Activated CD4-positive, alpha-beta T cell treated with anti-CD3 and anti-CD28 coated beads, Interleukin-2, amount 10 ng/mL, durations not matched to agents 24 days and 14 days (primary cell): ENCODE data around the gene PDE1C. TPM values are rescaled to one million over a fixed set of nuclear protein-coding genes. Genes with fewer than 3 reads are reported as not detected.
"Not testable (repeated sequence)": the region's sequence is repeated elsewhere in the genome, so short reads cannot be mapped to it uniquely, and the experiment has no call there.

Source experiments
- DNase-seq: peaks from one replicate; pipeline ENCODE4 v3.0.0; 2022
- H3K27ac Mint-ChIP-seq: one replicate; pipeline ENCODE4 v1.8.0; 2022; ENCODE audit warnings: mild to moderate bottlenecking, mixed read lengths
- H3K27me3 Mint-ChIP-seq: one replicate; pipeline ENCODE4 v1.8.0; 2022; ENCODE audit warnings: mixed read lengths
- H3K36me3 Mint-ChIP-seq: one replicate; pipeline ENCODE4 v1.8.0; 2022; ENCODE audit warnings: low read depth, mild to moderate bottlenecking, mixed read lengths
- H3K4me1 Mint-ChIP-seq: one replicate; pipeline ENCODE4 v1.8.0; 2021; ENCODE audit warnings: mixed read lengths
- H3K4me3 Mint-ChIP-seq: one replicate; pipeline ENCODE4 v1.8.0; 2022; ENCODE audit warnings: mild to moderate bottlenecking, moderate library complexity, mixed read lengths
- H3K9me3 Mint-ChIP-seq: one replicate; pipeline ENCODE4 v1.8.0; 2021; ENCODE audit warnings: mixed read lengths
- intact Hi-C: fragments of 100-400 bp; cut with micrococcal nuclease; formaldehyde crosslinking; loops from one replicate; pipeline ENCODE4 v1.15.1; 2023
- total RNA-seq: library from RNA; stranded (reverse); gene quantifications from 2 replicates; pipeline ENCODE4 v1.2.3, GENCODE V29; 2022

PDE1C gene
- total RNA-seq, 1 donor from 2014 or later = not detected

DNA sequence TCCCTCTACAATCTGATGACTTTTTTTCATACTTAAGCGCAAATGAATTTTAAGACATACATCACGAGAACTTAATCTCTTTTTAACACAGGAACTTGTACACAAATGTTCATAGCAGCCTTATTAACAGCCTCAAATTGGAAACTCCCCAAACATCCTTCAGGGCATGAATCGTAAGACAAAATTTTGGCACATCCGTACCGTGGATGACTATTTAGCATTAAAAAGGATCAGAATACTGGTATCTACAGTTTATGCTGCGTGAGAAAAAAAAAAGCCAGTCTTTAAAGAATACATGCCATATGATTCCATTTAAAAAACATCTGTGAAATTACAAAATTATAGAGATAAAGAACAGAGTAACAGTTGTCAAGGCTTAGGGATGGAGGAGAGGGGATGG is 46.8 kb downstream of the PDE1C start:
- intact Hi-C loops = no loop called here
- no peak overlapping the region for H3K27ac Mint-ChIP-seq
- H3K4me3 Mint-ChIP-seq = no peak overlapping the region
- no peak for DNase-seq
- no peaks in the 10 kb centered on the region for H3K27me3 Mint-ChIP-seq
- peaks cover 4% of the 10 kb centered on the region for H3K9me3 Mint-ChIP-seq
- H3K4me1 Mint-ChIP-seq = no peaks in the 10 kb centered on the region
- H3K36me3 Mint-ChIP-seq = no peaks in the 10 kb centered on the region

DNA sequence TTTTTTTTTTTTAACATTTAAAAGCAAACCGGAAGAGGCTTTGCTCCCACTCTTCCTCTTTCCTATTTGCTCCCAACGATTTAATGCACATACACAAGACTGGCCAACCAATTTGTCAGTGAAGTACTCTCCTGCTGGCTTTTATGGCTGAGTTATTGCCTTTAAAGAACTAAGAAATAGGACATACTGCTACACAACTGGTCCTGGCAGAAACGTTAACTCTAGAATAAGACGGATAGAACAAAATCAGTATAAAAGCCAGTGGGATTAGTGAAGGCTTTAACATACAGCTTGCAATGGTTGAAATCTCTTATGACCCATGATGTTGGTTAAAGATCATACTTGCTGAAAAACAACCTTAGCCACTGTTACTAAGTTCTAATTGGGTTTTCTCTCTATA is 47.2 kb downstream of the PDE1C start:
- DNase-seq = no peak
- H3K27ac Mint-ChIP-seq = no peak overlapping the region
- intact Hi-C loops = no loop called here
- H3K36me3 Mint-ChIP-seq = no peaks in the 10 kb centered on the region
- no peaks in the 10 kb centered on the region for H3K4me1 Mint-ChIP-seq
- no peak overlapping the region for H3K4me3 Mint-ChIP-seq
- H3K27me3 Mint-ChIP-seq = no peaks in the 10 kb centered on the region
- peaks cover 4% of the 10 kb centered on the region for H3K9me3 Mint-ChIP-seq

DNA sequence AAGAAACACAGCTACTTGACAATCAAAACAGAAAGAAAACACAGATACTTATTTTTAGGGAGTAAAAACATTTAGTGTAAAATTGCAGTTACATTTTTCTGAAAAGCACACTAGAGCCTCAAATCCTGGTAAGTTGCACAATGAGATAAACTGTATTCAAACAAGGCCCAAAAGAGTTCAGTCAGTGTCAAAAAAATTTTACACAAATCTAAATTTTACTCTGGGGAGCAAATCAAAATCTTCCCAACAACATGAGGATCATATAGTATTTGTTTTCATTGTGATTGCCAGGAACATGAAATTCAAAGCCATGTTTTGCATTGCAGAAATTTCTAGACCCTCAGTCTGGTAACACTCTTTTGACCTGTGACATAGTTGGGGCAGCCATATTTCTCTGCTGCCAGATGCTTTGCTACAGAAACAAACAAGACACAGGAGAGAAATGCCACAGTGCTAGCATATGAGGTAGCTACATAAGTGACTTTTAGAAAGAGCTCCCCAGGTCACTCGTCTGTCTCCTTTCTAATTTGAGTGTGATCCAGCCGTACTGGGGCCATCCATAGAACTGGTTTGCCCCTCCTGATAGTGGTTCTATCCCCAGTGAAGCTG is 49.6 kb downstream of the PDE1C start:
- Mint-ChIP-seq H3K27ac (no peak overlapping the region), H3K36me3 (no peaks in the 10 kb centered on the region)

DNA sequence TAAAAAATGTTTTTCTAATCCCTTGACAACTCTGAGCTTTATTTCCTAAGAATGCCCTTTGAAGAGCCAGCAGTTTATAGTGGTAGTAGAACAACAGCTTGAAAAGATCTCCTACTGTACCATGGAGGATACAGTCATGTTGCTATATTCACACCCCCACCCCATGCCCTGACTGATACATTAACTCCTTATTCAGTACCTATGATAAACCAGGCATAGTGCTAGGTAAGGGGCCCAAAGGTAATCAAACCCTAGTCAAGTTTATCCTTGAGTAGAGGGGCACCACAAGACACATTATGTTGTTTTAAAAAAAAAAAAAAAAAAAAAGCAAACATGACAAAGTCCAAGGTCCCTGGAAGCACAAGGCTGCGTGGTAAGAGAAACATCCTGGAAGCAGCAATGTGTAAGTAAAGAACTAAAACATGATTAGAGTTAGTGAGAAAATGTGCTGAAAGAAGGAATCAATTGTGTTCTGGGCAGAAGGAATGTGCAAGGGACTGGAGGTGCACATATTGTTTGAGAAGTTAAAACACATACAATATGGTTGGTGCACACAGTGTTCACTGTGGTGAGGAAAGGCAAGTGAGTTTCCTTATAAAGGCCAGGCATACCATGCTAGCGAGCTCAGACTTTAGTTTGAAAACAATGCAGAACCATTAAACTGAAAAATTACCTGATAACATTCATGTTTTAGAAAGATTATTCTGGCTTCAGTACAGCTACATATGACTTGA is 51.2 kb downstream of the PDE1C start:
- H3K9me3 Mint-ChIP-seq = peaks cover 3% of the 10 kb centered on the region
- no peak overlapping the region for H3K4me3 Mint-ChIP-seq

More for the DNA sequence above, 49.6 kb downstream of the PDE1C start:
- H3K4me3 Mint-ChIP-seq = no peak overlapping the region
- H3K27me3 Mint-ChIP-seq = no peaks in the 10 kb centered on the region
- DNase-seq = no peak
- intact Hi-C loops = no loop called here
- H3K4me1 Mint-ChIP-seq = no peaks in the 10 kb centered on the region
- H3K9me3 Mint-ChIP-seq = no peaks in the 10 kb centered on the region

DNA sequence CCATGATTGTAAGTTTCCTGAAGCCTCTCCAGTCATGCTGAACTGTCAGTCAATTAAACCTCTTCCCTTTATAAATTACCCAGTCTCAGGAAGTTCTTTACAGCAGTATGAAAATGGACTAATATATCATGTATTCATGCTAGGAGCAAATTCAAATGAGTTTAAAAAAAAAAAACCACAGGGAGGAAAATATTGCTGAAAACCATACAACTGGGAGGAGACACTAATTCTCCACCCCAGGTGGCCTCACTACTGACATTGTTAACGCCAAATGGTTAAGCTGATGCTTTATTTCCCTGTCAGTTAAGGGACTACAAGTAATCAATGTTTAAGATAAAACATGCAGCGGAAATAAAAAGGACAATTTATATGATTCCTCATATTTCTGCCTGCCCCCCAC is 55.1 kb downstream of the PDE1C start:
- intact Hi-C loops = no loop called here
- peaks cover 3% of the 10 kb centered on the region for H3K9me3 Mint-ChIP-seq
- H3K4me3 Mint-ChIP-seq = no peak overlapping the region
- no peaks in the 10 kb centered on the region for H3K36me3 Mint-ChIP-seq
- no peaks in the 10 kb centered on the region for H3K27me3 Mint-ChIP-seq
- DNase-seq = no peak
- no peaks in the 10 kb centered on the region for H3K4me1 Mint-ChIP-seq
- no peak overlapping the region for H3K27ac Mint-ChIP-seq

More for the DNA sequence above, 51.2 kb downstream of the PDE1C start:
- intact Hi-C loops = no loop called here
- Mint-ChIP-seq H3K36me3 (no peaks in the 10 kb centered on the region), H3K27me3 (no peaks in the 10 kb centered on the region), H3K4me1 (no peaks in the 10 kb centered on the region), H3K27ac (no peak overlapping the region)
- DNase-seq = no peak

DNA sequence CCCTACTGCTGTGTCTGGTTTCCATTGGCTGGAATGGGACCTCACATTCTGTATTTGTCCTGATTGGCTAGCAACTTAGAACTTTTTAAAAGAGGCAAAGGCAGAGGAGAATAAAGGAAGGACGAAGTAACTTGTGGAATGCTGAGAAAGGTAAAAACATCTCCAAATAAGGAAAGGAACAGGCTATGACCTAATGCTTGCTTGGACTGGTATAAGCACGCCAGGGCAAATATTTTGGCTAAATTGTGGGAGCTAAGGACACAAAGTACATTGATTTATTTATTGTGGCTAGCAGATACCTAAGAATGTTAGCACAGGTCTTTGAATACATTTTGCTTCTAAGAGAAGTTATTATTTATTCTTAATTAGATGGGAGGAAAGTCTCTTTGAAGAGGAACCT is 56.7 kb downstream of the PDE1C start:
- H3K4me1 Mint-ChIP-seq, H3K27ac Mint-ChIP-seq, H3K36me3 Mint-ChIP-seq, DNase-seq, H3K9me3 Mint-ChIP-seq, H3K4me3 Mint-ChIP-seq, intact Hi-C loops, H3K27me3 Mint-ChIP-seq: not testable (repeated sequence)

DNA sequence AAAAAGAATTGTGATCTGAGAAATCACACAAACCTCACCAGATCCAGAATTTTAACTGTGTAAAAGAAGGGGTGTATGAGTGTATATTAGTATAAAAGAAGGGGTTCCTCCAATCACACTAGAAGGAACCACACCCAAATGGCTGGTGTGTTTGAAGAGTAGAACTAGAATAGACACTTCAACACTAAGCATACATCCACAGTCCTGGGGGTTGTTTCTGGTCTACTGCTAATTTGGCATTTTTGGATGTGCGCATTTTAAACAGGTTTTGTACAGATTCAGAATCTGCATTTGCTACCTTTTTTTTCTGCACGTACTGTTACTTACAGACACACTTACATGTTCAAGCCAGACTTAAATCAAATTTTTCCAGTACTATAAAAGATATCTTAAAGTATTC is 64.6 kb downstream of the PDE1C start:
- H3K36me3 Mint-ChIP-seq = no peaks in the 10 kb centered on the region
- no peak overlapping the region for H3K4me3 Mint-ChIP-seq
- DNase-seq = no peak
- intact Hi-C loops = no loop called here
- H3K9me3 Mint-ChIP-seq = peaks cover 7% of the 10 kb centered on the region
- H3K4me1 Mint-ChIP-seq = no peaks in the 10 kb centered on the region
- no peaks in the 10 kb centered on the region for H3K27me3 Mint-ChIP-seq
- H3K27ac Mint-ChIP-seq = no peak overlapping the region

DNA sequence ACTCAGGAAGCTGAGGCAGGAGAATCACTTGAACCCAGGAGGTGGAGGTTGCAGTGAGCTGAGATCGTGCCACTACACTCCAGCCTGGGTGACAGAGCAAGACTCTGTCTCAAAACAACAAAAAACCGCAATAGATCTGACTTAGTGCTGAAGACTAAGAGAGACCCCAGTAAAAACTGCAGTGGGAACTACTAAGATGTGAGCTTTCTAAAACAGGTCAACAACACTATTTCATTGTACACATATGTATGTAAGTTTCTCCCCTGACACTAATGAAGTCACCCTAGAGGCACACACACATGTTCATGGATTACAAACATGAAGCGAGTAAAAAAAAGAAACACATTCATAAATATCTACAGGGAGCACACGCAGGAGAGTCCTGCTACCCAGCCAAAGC is 68.3 kb downstream of the PDE1C start:
- Mint-ChIP-seq H3K4me3 (no peak overlapping the region), H3K4me1 (no peaks in the 10 kb centered on the region), H3K9me3 (peaks cover 7% of the 10 kb centered on the region), H3K27me3 (no peaks in the 10 kb centered on the region), H3K27ac (no peak overlapping the region), H3K36me3 (no peaks in the 10 kb centered on the region)
- DNase-seq = no peak
- intact Hi-C loops = no loop called here

DNA sequence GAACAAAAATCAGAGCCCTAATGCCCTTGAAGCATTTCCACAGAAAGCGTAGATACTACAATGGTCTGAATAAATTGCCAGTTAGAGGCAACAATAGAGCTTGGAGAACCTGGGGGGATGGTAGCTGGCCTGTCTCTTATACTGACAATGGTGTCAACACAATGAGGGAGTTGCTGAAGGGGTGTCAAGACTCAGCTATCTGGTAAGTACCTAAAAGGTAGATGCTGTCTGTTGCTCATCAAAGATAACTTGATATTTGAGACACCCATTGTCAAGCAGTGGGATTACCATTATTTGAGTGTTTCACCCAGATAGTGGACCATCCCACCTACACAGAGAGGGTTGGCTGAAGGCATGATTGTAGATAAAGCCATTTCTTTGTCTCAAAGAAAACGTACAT is 72.8 kb downstream of the PDE1C start:
- no peak for DNase-seq
- no peak overlapping the region for H3K4me3 Mint-ChIP-seq
- H3K27ac Mint-ChIP-seq = no peak overlapping the region
- no peaks in the 10 kb centered on the region for H3K4me1 Mint-ChIP-seq
- peaks cover 4% of the 10 kb centered on the region for H3K9me3 Mint-ChIP-seq
- H3K27me3 Mint-ChIP-seq = no peaks in the 10 kb centered on the region
- no peaks in the 10 kb centered on the region for H3K36me3 Mint-ChIP-seq
- intact Hi-C loops = no loop called here

DNA sequence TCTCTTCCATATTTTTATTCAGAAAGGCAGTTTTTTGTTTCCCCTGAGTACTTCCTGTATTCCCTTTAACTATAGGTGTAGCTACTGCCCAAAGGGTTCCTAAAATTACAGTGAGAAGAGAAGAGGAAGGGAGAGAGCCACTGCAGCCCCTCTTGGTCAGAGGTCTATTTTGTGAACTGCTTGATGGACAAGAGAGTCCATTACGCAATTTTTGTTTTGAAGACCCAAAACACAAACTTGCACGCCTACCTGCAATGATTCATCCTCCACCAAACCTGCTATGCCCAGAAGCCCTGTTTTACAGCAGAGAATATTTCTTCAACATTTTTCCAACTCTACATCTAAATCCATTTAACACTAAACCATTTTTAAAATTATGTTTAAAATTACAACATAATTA is 75.1 kb downstream of the PDE1C start:
- Mint-ChIP-seq H3K9me3 (no peaks in the 10 kb centered on the region), H3K4me3 (no peak overlapping the region), H3K27me3 (no peaks in the 10 kb centered on the region), H3K27ac (no peak overlapping the region), H3K4me1 (no peaks in the 10 kb centered on the region), H3K36me3 (no peaks in the 10 kb centered on the region)
- intact Hi-C loops = no loop called here
- no peak for DNase-seq

DNA sequence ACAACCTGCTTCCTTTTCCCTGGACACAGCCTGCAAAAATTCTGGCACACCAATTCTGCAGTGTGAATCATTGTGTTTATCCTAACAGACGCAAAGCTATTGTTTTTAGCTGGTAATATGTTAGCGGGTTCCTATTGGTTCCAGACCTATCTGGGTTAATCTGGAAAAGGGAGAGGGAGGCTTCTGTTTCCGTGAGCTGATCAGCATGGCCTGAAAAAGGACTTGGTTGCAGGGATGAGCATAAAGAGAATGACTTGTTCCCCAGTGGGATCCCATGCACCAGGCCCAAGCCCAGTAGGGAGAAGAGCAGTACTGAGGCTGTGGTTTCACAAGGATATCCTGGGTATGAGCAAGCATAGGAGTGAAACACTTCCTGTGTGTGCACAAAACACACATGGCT is 78.4 kb downstream of the PDE1C start:
- intact Hi-C loops = no loop called here
- Mint-ChIP-seq H3K27ac (no peak overlapping the region), H3K4me1 (no peaks in the 10 kb centered on the region), H3K36me3 (no peaks in the 10 kb centered on the region), H3K27me3 (no peaks in the 10 kb centered on the region), H3K4me3 (no peak overlapping the region), H3K9me3 (no peaks in the 10 kb centered on the region)
- DNase-seq = no peak

DNA sequence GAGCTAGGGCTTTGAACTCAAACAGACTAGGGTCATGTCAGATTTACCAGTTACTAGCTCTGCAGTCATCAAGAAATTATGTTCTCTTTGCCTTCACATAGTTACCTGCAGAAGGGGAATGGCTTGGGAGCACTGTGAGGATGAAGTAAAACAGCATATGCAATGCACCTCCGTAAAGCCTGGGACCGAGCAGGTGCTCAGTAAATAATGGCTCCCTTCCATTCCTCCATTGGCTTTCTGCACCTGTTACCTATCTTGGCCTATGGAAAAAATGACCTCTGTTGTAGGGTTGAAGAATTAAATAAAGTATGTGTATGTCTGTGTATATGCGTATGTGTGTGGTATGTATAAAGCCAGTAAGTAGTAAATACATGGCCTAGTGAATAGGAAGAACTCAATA is 78.8 kb downstream of the PDE1C start:
- Mint-ChIP-seq H3K36me3 (no peaks in the 10 kb centered on the region), H3K9me3 (no peaks in the 10 kb centered on the region)

DNA sequence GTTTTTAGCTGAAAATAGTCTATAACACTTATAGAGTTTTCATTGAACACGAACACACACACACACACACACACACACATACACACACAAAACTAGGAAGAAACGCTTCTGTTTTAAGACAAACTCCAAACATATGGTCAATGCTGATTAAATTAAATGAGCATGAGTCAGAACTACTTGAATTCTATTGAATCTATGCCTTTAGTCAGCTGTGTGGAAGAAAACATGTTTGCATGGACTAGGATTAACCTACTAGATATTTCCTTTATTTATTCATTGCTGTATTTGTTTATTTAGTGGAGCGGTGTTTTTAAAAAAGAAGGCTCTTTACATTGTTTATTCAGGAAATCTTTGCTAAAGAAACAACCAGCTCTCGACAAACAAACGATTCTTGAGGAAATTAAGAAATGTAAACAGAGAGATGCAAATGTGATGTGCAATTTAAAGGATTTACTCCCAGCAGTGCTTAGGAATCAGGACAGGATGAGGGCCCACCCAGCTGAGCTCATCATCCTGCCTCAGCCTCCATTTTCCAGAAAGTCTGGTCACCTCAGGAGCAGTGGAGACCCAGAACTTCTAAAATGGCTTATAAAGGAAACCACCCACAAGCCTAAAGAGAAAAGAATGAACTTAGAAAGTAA is 83.2 kb downstream of the PDE1C start:
- intact Hi-C loops = no loop called here
- Mint-ChIP-seq H3K27me3 (no peaks in the 10 kb centered on the region), H3K36me3 (no peaks in the 10 kb centered on the region), H3K4me1 (no peaks in the 10 kb centered on the region), H3K9me3 (peaks cover 8% of the 10 kb centered on the region), H3K4me3 (no peak overlapping the region), H3K27ac (no peak overlapping the region)
- no peak for DNase-seq

More for the DNA sequence above, 78.8 kb downstream of the PDE1C start:
- H3K27me3 Mint-ChIP-seq = no peaks in the 10 kb centered on the region
- intact Hi-C loops = no loop called here
- no peaks in the 10 kb centered on the region for H3K4me1 Mint-ChIP-seq
- H3K4me3 Mint-ChIP-seq = no peak overlapping the region
- no peak overlapping the region for H3K27ac Mint-ChIP-seq
- no peak for DNase-seq

DNA sequence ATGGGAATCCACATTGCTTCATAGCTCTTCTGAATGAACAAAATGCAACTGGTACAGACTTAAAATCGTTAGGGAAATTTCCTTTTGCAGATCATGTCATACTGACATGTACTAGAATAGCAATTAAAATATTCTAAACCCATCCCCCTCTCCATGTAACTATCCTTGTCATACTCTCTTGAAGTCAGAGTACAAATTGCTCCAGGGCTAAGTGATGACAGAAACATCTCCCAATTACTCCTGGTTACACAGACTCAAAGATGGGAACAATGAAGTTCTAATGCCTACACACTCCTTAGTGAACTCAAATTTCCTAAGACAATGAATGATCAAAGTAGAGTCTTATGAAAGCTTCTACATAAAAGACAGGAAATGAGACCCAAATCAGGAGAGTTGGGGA is 87.2 kb downstream of the PDE1C start:
- Mint-ChIP-seq H3K27me3 (no peaks in the 10 kb centered on the region), H3K27ac (no peak overlapping the region), H3K36me3 (no peaks in the 10 kb centered on the region), H3K4me3 (no peak overlapping the region), H3K4me1 (no peaks in the 10 kb centered on the region), H3K9me3 (peaks cover 8% of the 10 kb centered on the region)
- DNase-seq = no peak
- intact Hi-C loops = no loop called here
